Spleen (tissue), 7 donors: ENCODE results near the gene SDK1.

Experiments used
- CTCF ChIP-seq, 11 experiments: fragments of 200-600 bp in 7 of 11; fragments of 450-650 bp in 4 of 11; sonication (generic) in 4 of 11; IDR thresholded peaks in 8 of 11; conservative IDR thresholded peaks in 3 of 11; 1 replicate in 7 of 11; 2 replicates in 4 of 11; pipeline versions ENCODE4 v1.4.0 to v1.8.0; 2016 to 2021; ENCODE audit warnings: antibody characterized with exemption in 11 of 11, inconsistent platforms in 4 of 11, mild to moderate bottlenecking in 1 of 11
- POLR2A ChIP-seq, 3 donors: fragments of 450-650 bp; IDR thresholded peaks; one replicate each; pipeline ENCODE4 v1.5.1; 2017; ENCODE audit warnings: antibody characterized with exemption in 3 of 3, mild to moderate bottlenecking in 1 of 3
- donor health status: DM: no; HTN: no; CAD: no; lungs with moderate emphysema.
- donor health status: DM: no; HTN: no; CAD: no.
- donor health status: DM: no; HTN: no; CAD: no.

- no peak for TF ChIP-seq CTCF (IDR thresholded peaks at IDR 0.05 in 8 of 11, conservative IDR thresholded peaks at IDR 0.05 in 3 of 11)
- no peak for TF ChIP-seq POLR2A (IDR thresholded peaks at IDR 0.05)
These were observed 209.3 kb downstream of the SDK1 start for GRCh38 chr7:3510101-3511020.
